ENCODE data around the gene KIF3C.
"Not testable (repeated sequence)": the region's sequence is repeated elsewhere in the genome, so short reads cannot be mapped to it uniquely, and the experiment has no call there.

GRCh38 chr2:25999406-25999805 lies 17.1 kb upstream of the KIF3C start:
- TF ChIP-seq CTCF, POLR2A (IDR thresholded peaks at IDR 0.05): not testable (repeated sequence)

Data from testis (tissue), 2 donors.